H9 (cell line): Measurements from ENCODE around the gene YKT6. TPM values are rescaled to one million over a fixed set of nuclear protein-coding genes. Genes with fewer than 3 reads are reported as not detected.

Experiments
- DNase-seq: peaks from one replicate; pipeline ENCODE4 v3.0.0-alpha.2; 2017
- H2AFZ ChIP-seq: one replicate; pipeline ENCODE4 v1.6.1; 2013; ENCODE audit warnings: mild to moderate bottlenecking, low read length, control low read depth, moderate library complexity
- H2AK5ac ChIP-seq: 2 replicates; pipeline ENCODE4 v1.6.1; 2013; ENCODE audit warnings: low read length, control low read depth, mixed read lengths; ENCODE audit not compliant: insufficient read length
- H2BK120ac ChIP-seq: one replicate; pipeline ENCODE4 v1.6.1; 2013; ENCODE audit warnings: low read depth, mild to moderate bottlenecking, low read length, control low read depth, inconsistent platforms; ENCODE audit not compliant: poor library complexity, severe bottlenecking
- H2BK12ac ChIP-seq: 2 replicates; pipeline ENCODE4 v1.6.1; 2013; ENCODE audit warnings: low read length, control low read depth, mixed read lengths, low read depth; ENCODE audit not compliant: insufficient read length
- H2BK15ac ChIP-seq: 2 replicates; pipeline ENCODE4 v1.6.1; 2013; ENCODE audit warnings: low read depth, low read length, control low read depth
- H2BK20ac ChIP-seq: one replicate; pipeline ENCODE4 v1.6.1; 2013; ENCODE audit warnings: low read depth, mild to moderate bottlenecking, low read length, control low read depth, inconsistent platforms; ENCODE audit not compliant: poor library complexity, severe bottlenecking
- H2BK5ac ChIP-seq: 2 replicates; pipeline ENCODE4 v1.6.1; 2013; ENCODE audit warnings: low read length, control low read depth, mixed read lengths; ENCODE audit not compliant: insufficient read length
- H3K14ac ChIP-seq: 2 replicates; pipeline ENCODE4 v1.6.1; 2013; ENCODE audit warnings: low read length, control low read depth; ENCODE audit not compliant: insufficient read depth
- H3K18ac ChIP-seq: 2 replicates; pipeline ENCODE4 v1.6.1; 2013; ENCODE audit warnings: low read depth, mild to moderate bottlenecking, mixed read lengths, low read length, control low read depth; ENCODE audit not compliant: insufficient read length
- H3K23ac ChIP-seq: 2 replicates; pipeline ENCODE4 v1.6.1; 2013; ENCODE audit warnings: low read length, control low read depth, mixed read lengths, low read depth; ENCODE audit not compliant: insufficient read length
- H3K23me2 ChIP-seq: 2 replicates; pipeline ENCODE4 v1.6.1; 2013; ENCODE audit warnings: low read depth, mild to moderate bottlenecking, mixed read lengths, low read length, control low read depth; ENCODE audit not compliant: insufficient read length, poor library complexity, severe bottlenecking
- H3K27ac ChIP-seq: 2 replicates; pipeline ENCODE4 v1.5.1; 2013; ENCODE audit warnings: low read length, control low read depth, mixed read lengths, low read depth; ENCODE audit not compliant: insufficient read length
- H3K27me3 ChIP-seq: 2 replicates; pipeline ENCODE4 v1.6.1; 2013; ENCODE audit warnings: low read length, control low read depth, inconsistent platforms; ENCODE audit not compliant: insufficient read depth
- H3K4ac ChIP-seq: 2 replicates; pipeline ENCODE4 v1.6.1; 2013; ENCODE audit warnings: low read depth, mild to moderate bottlenecking, control low read depth, inconsistent platforms, low read length, moderate library complexity
- H3K4me1 ChIP-seq: 2 replicates; pipeline ENCODE4 v1.6.1; 2013; ENCODE audit warnings: low read length, control low read depth, inconsistent platforms; ENCODE audit not compliant: insufficient read depth
- H3K4me2 ChIP-seq: 2 replicates; pipeline ENCODE4 v1.6.1; 2013; ENCODE audit warnings: low read length, control low read depth, mixed read lengths; ENCODE audit not compliant: insufficient read length, insufficient read depth
- H3K56ac ChIP-seq: 2 replicates; pipeline ENCODE4 v1.6.1; 2013; ENCODE audit warnings: low read depth, mild to moderate bottlenecking, mixed read lengths, low read length, control low read depth; ENCODE audit not compliant: insufficient read length
- H3K79me1 ChIP-seq: 2 replicates; pipeline ENCODE4 v1.6.1; 2013; ENCODE audit warnings: low read depth, mild to moderate bottlenecking, moderate library complexity, low read length, control low read depth, inconsistent platforms; ENCODE audit not compliant: insufficient read depth, poor library complexity, severe bottlenecking
- H3K79me2 ChIP-seq: 2 replicates; pipeline ENCODE4 v1.6.1; 2013; ENCODE audit warnings: low read length, control low read depth, inconsistent platforms; ENCODE audit not compliant: insufficient read depth
- H3K9ac ChIP-seq: 2 replicates; pipeline ENCODE4 v1.6.1; 2013; ENCODE audit warnings: low read length, control low read depth, mixed read lengths; ENCODE audit not compliant: insufficient read length; ENCODE audit errors: extremely low read depth
- H3K9me3 ChIP-seq: one replicate; pipeline ENCODE4 v1.6.1; 2013; ENCODE audit warnings: low read depth, low read length, inconsistent platforms; ENCODE audit not compliant: control insufficient read depth
- H3T11ph ChIP-seq: one replicate; pipeline ENCODE4 v1.6.1; 2013; ENCODE audit warnings: mild to moderate bottlenecking, low read length, control low read depth, inconsistent platforms
- H4K20me1 ChIP-seq: one replicate; pipeline ENCODE4 v1.6.1; 2013; ENCODE audit not compliant: control insufficient read depth, insufficient read length, insufficient read depth
- H4K5ac ChIP-seq: 2 replicates; pipeline ENCODE4 v1.6.1; 2013; ENCODE audit warnings: low read depth, mild to moderate bottlenecking, mixed read lengths, low read length, control low read depth; ENCODE audit not compliant: insufficient read length
- H4K8ac ChIP-seq: replicated peaks from 2 replicates; pipeline ENCODE4 v1.6.1; 2013; ENCODE audit warnings: low read length, control low read depth, mixed read lengths, low read depth; ENCODE audit not compliant: insufficient read length
- H4K91ac ChIP-seq: 2 replicates; pipeline ENCODE4 v1.6.1; 2013; ENCODE audit warnings: low read depth, mild to moderate bottlenecking, moderate library complexity, mixed read lengths, low read length, control low read depth; ENCODE audit not compliant: insufficient read length
- H3K27ac Mint-ChIP-seq, 3 experiments: 2 replicates in 2 of 3; 3 replicates in 1 of 3; pipeline ENCODE4 v1.8.0; 2020 to 2021; ENCODE audit warnings: mixed read lengths in 3 of 3, mild to moderate bottlenecking in 1 of 3, moderate library complexity in 1 of 3
- H3K27me3 Mint-ChIP-seq: 2 replicates; pipeline ENCODE4 v1.8.0; 2021; ENCODE audit warnings: low read depth, mild to moderate bottlenecking, moderate library complexity, mixed read lengths
- H3K36me3 Mint-ChIP-seq, 3 experiments: 2 replicates in 2 of 3; 3 replicates in 1 of 3; pipeline ENCODE4 v1.8.0; 2020 to 2021; ENCODE audit warnings: low read depth in 3 of 3, mixed read lengths in 3 of 3; ENCODE audit not compliant: insufficient read depth in 1 of 3
- H3K4me1 Mint-ChIP-seq, 2 experiments: 2 replicates each; pipeline ENCODE4 v1.8.0; 2020; ENCODE audit warnings: mixed read lengths in 2 of 2
- H3K4me3 Mint-ChIP-seq, 2 experiments: 2 replicates in 1 of 2; 3 replicates in 1 of 2; pipeline ENCODE4 v1.8.0; 2020 to 2021; ENCODE audit warnings: mild to moderate bottlenecking in 2 of 2, mixed read lengths in 2 of 2, moderate library complexity in 1 of 2
- H3K9me3 Mint-ChIP-seq, 2 experiments: 2 replicates in 1 of 2; 3 replicates in 1 of 2; pipeline ENCODE4 v1.8.0; 2020; ENCODE audit warnings: mild to moderate bottlenecking in 2 of 2, mixed read lengths in 2 of 2, moderate library complexity in 1 of 2
- CTCF ChIP-seq: fragments of 200-600 bp; sonication (generic); conservative IDR thresholded peaks from 3 replicates; pipeline ENCODE4 v1.8.0; 2021; ENCODE audit warnings: antibody characterized with exemption, mild to moderate bottlenecking
- WGBS: extraction: QIAGEN DNeasy Blood & Tissue Kit; methylation state at CpG from one replicate; pipeline ENCODE4 v1.1.7; 2013; ENCODE audit warnings: missing lambda C conversion rate, low lambda C conversion rate, mixed read lengths; ENCODE audit not compliant: insufficient read length; ENCODE audit errors: extremely low coverage; 5-methylcytosine and 5-hydroxymethylcytosine counted together
- total RNA-seq: library from RNA; stranded (reverse); gene quantifications from 2 replicates; pipeline ENCODE4 v1.2.1, GENCODE V29; 2021

YKT6 gene
- total RNA-seq, 1 experiment from 2014 or later = 104 TPM

GRCh38 chr7:44227911-44228310, 27.1 kb downstream of the YKT6 start:
- no peaks in the 10 kb centered on the region; the same call in 1 of the 2 replicates for H3K27me3 Mint-ChIP-seq
- Histone ChIP-seq H2BK15ac (no peak overlapping the region), H2BK20ac (no peak overlapping the region), H2AK5ac (no peak overlapping the region), H2BK120ac (no peak overlapping the region), H4K5ac (no peak overlapping the region), H3T11ph (no peak overlapping the region), H3K14ac (no peak overlapping the region; the same call in 1 of the 2 replicates), H3K23ac (no peak overlapping the region), H2BK12ac (no peak overlapping the region), H3K56ac (no peak overlapping the region), H4K91ac (no peak overlapping the region), H3K18ac (no peak overlapping the region), H4K8ac (no peak overlapping the region), H3K4me1 (no peaks in the 10 kb centered on the region; the same call in 1 of the 2 replicates), H2BK5ac (no peak overlapping the region), H3K9ac (no peak overlapping the region), H4K20me1 (no peaks in the 10 kb centered on the region), H3K4me2 (no peak overlapping the region), H3K27ac (no peak overlapping the region), H3K4ac (no peak overlapping the region), H3K23me2 (no peaks in the 10 kb centered on the region), H2AFZ (no peak overlapping the region), H3K79me1 (no peaks in the 10 kb centered on the region), H3K27me3 (no peaks in the 10 kb centered on the region), H3K9me3 (no peaks in the 10 kb centered on the region), H3K79me2 (no peaks in the 10 kb centered on the region)
- no peaks in the 10 kb centered on the region for H3K36me3 Mint-ChIP-seq
- no peak for DNase-seq
- no peak for TF ChIP-seq CTCF
- H3K9me3 Mint-ChIP-seq = no peaks in the 10 kb centered on the region
- H3K4me1 Mint-ChIP-seq = peaks cover 12 to 19% of the 10 kb centered on the region in 2 experiments
- no CpG with 5 or more reads among the region's 14 CpGs for WGBS
- no peak overlapping the region for H3K27ac Mint-ChIP-seq
- H3K4me3 Mint-ChIP-seq = no peak overlapping the region
